Inflammatory macrophage (primary cell): ENCODE measurements around the gene DCK.

Experiments
- DNase-seq, 2 donors: peaks; one replicate each; pipeline ENCODE4 v3.0.0-alpha.2; 2020 to 2022

DCK gene

DNA sequence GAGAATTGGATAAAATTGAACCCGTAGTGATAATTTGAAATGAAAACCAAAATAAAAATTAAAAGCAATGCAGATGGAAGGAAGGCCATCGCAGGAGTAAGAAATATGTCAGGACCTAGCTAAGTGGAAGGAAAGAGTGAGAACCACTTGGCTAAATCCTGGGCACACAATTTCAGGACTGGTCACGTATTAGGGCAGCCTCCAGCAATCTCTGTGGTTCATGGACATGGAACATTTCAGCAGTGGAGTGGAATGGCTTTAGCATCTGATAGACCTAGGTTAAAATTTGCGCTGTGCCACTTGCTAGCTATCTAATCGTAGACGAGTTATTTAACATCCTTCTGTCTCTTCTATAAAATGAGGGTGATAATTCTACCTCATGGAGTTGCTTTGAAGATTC lies 71.1 kb downstream of the DCK start:
- no peak for DNase-seq

DNA sequence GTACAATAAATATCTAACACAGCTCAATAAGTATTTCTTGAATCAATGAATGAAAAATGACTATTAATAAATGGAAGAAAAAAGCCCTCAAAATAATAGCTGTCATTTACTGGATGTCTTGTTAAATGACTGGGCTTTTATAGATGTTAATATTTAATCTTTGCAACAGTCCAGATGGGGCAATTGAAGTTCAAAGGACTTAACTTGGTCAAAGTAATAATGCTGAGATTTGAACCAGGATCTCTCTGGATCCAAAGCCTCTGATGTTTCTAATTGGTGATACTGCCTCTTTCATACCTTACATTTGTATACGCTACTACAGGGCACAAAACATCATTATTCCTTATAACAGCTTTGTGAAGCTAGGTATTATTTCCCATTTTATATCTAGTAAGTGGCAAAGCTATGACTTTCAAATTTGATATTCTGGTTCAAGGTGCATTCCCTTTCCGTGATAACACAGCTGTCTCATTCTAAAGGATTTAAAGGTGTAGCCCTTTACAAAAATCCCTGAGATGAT lies 72.6 kb downstream of the DCK start:
- no peak for DNase-seq

DNA sequence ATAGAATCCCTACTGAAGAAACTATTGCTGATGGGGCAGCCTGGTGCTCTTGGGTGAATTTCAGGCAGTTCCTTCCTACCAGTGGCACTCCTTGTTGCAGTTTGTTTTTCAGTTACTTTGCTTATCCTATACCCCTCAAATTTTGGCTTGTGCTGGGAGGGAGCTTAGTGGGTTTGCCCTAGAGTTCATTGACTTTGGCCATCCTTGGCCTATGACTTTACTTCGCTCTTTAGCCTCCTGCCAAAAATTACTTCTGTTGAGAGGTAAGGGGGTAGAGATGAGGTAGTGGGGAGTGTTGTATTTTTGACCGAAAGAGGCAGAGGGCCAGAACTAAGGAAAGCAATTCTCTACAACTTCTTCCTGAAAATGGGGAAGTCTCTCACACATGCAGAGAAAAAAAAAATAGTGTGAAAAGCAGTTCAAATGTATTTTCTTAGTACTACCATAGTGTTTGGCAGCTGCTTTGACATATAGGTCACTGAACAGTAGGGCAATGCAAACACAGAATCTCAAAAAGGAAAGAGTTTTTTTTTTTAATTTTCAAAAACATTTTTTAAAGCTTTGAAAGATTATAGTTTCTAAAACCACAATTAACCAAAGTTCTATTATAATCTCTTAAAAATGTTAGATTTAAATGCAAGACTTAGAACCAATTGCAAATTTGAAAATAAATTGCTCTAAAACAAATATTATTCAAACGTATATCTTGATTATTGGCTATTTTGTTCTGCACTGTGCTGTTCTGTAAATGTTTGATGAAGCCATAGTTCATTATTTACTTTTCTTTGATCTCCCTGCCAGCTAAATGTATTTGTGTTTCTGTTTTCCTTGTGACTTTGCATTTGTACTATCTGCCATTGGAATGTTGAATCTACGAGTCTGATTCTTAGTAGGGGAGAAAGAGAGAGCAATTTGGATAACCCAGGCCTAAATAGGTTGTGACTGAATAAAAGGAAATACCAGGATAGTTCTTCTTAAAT lies 73.6 kb downstream of the DCK start:
- no peak for DNase-seq

DNA sequence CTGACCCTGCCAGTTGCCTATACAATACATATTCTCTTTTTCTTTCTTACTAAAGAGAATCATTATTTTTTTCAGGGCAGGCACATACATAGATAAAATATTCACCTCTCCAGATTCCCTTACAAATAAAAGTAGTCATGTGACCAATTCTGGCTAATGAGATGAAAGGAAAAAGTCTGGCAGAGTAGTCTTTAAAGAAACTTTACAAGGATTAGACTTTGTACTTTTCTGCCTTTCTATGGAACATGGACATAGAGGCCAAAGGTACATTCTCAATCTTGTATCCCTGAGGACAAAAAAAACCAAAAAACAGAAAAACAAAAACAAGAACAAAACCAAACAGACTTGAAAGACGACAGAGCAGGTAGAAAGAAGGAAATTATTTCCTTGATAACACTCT lies 75.6 kb downstream of the DCK start:
- DNase-seq: no peak

DNA sequence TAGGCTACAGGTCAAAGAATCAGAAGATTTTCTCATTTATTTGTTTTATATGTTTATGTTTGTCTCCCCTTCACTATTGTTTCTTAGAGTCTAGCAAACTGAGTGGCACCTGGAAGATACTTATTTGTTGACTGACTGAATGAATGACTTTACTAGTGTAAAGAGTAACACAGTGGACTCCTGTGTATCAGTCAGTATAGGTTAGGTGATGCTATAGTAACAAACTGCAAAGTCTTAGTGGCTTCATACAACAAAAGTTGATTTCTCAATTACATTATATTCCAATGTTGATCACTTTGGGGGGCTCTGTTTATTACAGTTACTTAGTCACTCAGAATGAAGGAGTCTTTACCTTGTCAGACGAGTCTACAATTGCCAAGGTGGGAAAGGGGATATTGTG lies 76.6 kb downstream of the DCK start:
- no peak for DNase-seq

DNA sequence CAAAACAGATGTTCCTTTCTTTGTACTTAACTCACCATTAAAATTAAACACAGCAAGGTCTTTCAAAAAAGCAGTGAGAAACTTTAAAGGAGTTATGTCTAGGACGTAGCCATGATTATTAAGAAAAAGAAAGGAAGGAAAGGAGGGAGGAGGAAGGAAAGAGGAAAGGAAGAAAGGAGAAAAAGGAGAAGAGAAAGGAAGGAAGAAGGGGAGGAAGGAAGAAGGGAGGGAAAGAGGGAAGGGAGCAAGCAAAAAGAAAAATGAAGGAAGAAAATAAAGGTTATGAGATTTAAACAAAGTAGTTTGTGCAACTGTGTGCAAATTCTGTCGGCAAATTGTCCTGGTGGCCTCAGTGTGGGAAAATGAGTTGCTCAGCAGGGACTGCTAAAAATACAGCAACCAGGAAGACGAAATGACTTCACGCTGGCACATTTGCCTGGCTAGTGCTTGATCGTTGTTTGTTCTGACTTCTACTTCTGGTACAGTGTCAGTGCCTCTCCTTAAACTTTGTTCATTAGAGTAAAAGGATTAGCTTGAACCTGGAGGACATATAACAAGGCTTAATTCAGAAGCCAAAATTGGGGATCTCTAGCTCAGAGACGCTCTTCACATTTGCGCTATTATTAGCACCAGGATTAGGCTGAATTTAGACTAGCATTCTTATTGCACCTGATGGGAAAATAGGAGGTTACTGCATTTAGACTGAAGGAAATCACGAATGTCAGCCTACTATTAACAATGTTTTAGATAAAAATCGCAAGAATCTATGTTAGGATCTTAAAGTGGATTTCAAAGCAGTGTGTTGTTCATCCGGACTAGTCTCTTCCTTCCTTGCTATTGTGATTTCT lies 81.2 kb downstream of the DCK start:
- no peak for DNase-seq
